ENCODE measurements around the gene TDRD10.

DNA sequence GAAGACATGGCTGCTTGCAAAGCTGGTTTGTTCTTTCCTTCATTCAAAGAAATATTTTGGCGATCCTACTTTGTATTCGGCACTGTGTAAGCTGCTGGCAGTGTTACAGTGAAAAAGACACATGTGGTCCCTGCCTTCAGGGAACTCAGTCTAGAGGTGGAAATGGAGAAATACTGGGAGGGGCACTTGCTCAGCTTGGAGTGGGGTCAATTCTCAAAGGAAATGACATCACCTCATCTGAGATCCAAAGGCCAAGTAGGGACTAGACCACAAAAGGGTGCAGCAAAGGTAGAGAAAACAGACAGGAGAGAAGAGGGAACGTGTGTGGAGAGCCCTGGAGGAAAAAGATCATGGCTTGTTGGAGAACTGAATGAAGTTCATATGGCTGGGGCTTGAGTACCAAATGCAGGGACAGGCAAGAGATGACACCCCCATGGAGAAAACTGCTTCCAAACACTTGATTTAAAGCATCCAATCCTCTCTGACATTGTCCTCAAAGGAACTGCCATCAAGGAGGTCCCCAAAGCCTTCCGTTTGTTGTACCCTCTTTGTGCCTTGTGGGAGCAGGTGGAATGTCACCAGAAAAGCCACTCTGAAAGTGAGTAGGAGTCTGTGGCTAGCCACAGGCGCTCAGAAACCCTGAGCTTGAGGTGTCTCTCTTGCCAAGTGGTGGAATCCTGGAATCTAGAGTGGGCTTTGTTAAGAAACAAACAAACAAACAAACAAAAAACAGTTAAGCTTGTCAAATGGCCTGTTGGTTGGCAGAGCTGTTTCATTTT, 48.3 kb upstream of the TDRD10 start:
- no peak for TF ChIP-seq POLR2AphosphoS5 (IDR thresholded peaks at IDR 0.05; ENCODE audit: low read depth, low read length)
- no peak for TF ChIP-seq SIN3A (IDR thresholded peaks at IDR 0.05; ENCODE audit: borderline replicate concordance, insufficient read depth, low read length)
- TF ChIP-seq, protein P1, sequence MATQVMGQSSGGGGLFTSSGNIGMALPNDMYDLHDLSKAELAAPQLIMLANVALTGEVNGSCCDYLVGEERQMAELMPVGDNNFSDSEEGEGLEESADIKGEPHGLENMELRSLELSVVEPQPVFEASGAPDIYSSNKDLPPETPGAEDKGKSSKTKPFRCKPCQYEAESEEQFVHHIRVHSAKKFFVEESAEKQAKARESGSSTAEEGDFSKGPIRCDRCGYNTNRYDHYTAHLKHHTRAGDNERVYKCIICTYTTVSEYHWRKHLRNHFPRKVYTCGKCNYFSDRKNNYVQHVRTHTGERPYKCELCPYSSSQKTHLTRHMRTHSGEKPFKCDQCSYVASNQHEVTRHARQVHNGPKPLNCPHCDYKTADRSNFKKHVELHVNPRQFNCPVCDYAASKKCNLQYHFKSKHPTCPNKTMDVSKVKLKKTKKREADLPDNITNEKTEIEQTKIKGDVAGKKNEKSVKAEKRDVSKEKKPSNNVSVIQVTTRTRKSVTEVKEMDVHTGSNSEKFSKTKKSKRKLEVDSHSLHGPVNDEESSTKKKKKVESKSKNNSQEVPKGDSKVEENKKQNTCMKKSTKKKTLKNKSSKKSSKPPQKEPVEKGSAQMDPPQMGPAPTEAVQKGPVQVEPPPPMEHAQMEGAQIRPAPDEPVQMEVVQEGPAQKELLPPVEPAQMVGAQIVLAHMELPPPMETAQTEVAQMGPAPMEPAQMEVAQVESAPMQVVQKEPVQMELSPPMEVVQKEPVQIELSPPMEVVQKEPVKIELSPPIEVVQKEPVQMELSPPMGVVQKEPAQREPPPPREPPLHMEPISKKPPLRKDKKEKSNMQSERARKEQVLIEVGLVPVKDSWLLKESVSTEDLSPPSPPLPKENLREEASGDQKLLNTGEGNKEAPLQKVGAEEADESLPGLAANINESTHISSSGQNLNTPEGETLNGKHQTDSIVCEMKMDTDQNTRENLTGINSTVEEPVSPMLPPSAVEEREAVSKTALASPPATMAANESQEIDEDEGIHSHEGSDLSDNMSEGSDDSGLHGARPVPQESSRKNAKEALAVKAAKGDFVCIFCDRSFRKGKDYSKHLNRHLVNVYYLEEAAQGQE (IDR thresholded peaks at IDR 0.05; ENCODE audit: insufficient read depth in 1 of 2, low read depth in 2 of 2, low read length in 2 of 2), result no peak
